GM19025 (cell line): ENCODE data around the gene TOP3A.

Experiments
- ATAC-seq: cut with Tn5 transposase; IDR thresholded peaks from one replicate; pipeline ENCODE4 v1.9.1; 2021; ENCODE audit warnings: mild to moderate bottlenecking, low read depth, moderate library complexity; ENCODE audit not compliant: unreplicated experiment

Gene TOP3A

GRCh38 chr17:18280766-18281371 is 33.9 kb downstream of the TOP3A start:
- no peak for ATAC-seq

DNA sequence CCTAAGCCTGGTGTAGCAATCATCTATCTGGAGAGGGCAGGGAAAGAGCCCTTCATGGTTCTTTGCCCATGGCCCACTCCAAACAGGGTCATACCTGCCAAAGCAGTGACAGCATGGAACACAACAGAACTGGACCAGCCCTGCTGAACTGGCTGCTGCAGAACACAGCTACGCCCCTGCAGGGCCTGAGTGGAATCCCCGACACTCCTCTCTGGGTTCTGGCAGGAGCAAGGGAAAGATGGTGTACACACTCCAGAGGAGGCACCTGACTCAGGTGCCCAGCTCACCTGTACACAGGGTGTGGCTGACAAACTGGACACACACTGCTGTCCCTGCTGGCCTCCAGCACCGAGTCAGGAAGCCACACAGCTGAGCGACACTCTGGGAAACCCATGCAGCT is 34.5 kb downstream of the TOP3A start:
- ATAC-seq = no peak

DNA sequence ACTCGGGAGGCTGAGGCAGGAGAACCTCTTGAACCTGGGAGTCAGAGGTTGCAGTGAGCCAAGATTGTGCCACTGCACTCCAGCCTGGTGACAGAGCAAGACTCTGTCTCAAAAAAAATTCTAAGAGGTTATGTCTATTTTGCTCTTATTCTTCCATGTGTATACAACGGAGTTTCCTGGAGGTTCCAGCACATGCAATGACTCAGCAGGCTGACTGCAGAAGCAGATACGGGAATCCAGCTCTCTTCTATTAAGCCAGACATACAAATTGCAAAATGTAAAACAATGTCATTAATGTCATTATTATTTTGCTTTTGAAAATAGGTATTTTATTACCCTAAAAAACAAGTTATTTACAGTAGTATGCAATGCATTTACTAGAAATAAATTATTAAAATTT is 35.9 kb downstream of the TOP3A start:
- ATAC-seq = no peak

- no peak for ATAC-seq
These were observed 37.7 kb downstream of the TOP3A start for GRCh38 chr17:18277076-18277475.

DNA sequence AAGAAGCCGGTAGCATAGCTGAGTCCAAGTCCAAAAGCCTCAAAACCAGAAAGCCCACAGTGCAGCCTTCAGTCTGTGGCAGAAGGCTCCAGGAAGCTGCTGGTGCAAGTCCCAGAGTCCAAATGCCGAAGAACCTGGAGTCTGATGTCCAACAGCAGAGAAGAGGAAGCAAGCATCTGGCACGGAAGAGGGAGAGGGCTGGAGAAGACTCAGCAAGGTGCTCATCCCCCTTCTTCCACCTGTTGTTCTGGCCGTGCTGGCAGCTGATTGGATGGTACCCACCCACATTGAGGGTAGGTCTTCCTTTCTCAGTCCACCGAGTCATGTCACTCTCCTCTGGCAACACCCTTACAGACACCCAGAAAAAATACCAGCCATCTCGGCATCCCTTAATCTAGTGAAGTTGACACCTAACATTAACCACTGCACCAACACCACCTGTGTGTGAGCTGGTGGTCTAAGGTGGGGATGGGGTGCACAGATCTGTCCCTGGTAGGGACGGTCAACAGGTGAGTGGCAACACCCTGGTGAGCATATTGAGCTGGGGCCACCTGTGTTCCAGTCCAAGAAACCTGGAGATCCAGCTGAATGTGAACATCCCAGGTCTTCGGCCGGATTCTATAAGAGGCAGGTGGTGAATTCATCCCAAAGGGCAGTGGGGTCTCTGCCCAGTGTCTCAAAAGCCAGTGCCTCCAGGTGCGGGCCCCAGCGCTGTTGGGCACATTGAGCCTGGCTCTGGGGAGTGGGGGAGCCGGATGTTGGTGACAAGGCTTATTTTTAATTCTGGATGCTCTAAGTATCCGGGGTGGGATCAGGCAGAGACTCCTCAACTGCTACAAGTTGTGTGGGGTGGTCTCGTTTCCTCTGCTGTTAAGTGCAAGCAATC is 44.5 kb downstream of the TOP3A start:
- no peak for ATAC-seq

- ATAC-seq = no peak
These were observed 46.7 kb downstream of the TOP3A start for GRCh38 chr17:18267927-18268711.

GRCh38 chr17:18267366-18267765 is 47.4 kb downstream of the TOP3A start:
- no peak for ATAC-seq

GRCh38 chr17:18263885-18264682 is 50.7 kb downstream of the TOP3A start:
- ATAC-seq = no peak

- no peak for ATAC-seq
These were observed 52.2 kb downstream of the TOP3A start for GRCh38 chr17:18262641-18263040.

DNA sequence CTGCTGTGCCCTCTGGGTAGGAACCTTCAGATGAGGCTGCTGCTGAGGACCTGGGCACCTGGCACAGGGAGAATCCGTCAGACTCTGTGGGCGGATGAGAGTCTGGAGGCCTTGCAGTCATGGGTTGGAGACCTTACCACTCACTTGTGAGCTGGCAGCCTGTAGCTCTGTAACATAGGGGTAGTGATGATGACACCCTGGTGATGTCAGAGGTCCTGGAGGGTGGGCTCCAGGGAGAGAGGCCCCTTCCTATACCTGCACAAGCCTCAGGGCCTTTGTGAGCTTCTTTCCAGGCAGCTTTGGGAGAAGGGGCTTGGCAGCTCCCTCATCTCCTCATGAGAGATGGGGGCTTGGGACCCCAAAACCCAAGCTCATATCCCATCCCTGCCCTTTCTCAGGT is 52.7 kb downstream of the TOP3A start:
- no peak for ATAC-seq

- no peak for ATAC-seq
These were observed 53.1 kb downstream of the TOP3A start for GRCh38 chr17:18261659-18262058.

DNA sequence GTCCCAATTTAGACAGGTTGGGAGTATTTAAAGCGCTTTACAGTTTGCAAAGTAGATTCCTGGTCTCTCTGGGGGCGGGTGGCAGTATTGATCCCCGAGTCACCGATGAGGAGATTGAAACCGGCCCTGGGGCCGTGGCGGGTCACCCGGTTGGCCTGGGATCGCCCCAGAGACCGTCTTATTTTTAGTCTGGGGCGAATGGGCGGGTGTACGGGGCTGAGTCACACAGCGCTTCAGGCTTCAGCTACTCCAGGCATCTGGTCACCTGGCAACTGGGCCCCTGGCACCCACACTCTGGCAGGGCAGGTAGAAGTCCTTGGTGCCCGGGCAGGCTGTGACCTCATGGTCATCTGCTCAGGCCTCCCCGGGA is 53.7 kb downstream of the TOP3A start:
- ATAC-seq = no peak

- peak; percentile 81 for ATAC-seq
These were observed 54.3 kb downstream of the TOP3A start, which contains the start of gene MIEF2 for GRCh38 chr17:18260332-18261145. MIEF2 (plus strand) TSS chr17:18260662; CDS start chr17:18262721, 2,059 bp downstream.

DNA sequence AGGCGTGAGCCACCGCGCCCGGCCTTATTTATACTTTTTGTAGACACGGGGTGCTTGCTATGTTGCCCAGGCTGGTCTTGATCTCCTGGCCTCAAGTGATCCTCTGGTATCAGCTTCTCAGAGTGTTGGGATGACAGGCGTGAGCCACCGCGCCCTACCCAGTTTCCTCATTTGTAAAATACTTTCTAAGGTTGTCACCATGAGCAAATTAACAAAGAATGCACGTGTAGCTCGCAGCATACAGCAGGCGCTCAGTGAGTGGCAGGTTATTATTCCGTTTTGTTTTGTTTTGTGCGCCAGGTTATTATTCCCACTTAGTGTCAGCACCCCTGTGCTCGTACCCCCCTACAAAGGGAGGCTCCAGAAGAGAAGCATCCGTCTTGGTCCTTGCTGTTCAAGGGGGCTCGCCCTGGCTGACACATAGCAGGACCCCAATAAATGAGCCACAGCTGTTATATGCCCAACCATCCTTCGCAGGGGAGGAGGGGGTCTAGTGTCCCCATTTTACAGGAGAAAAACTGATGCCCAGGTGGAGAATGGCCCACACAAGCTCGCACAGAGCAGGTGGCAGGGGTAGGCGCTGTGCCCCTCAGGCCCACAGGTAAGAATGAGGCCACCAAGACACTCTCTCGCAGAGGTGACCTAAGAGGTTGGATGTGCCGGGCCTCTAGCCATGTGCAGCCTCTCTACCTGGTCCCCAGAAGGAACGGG is 55.0 kb downstream of the TOP3A start:
- no peak for ATAC-seq

GRCh38 chr17:18258356-18259038 is 56.3 kb downstream of the TOP3A start, which contains the start of gene FLII:
FLII (minus strand) TSS chr17:18258738; CDS start chr17:18258690, 48 bp downstream.
- peak; percentile 29 for ATAC-seq

DNA sequence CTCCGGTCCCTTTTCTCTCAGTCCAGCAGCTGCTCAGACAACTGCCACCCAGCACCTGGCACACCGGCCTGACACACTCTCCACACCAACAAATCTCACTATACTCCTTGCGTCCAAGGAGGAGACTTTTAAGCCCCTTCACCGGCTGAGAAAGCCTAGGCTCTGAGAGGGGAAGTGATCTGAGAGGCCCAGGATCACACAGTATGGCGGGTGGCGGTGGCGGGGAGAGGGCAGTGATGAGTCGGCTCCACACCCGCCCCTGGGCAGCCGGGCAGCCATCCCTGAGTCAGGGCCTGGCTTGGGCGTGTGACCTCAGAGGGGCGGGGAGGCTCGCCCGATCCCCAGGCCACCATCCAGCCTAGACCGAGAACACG is 56.8 kb downstream of the TOP3A start:
- ATAC-seq = peak; percentile 28

- ATAC-seq = no peak
These were observed 57.4 kb downstream of the TOP3A start for GRCh38 chr17:18257268-18257981.

DNA sequence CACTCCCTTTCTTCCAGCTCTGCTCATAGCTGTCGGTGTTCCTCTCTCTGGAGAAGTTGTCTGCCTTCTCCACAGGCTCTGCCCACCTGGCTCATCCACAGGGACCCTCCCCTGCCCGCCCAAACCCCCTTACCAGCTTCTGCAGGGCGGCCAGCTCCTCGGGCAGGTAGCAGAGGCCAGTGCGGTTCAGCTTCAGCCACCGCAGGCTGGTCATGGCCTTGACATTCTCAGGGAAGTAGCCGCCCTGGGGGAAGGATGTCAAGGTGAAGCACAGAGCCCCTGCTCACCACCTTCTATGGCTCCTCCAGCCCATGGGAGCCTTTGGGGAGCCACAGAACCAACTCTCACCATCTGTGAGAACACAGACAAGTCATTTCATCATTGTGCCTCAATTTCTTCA is 58.0 kb downstream of the TOP3A start:
- no peak for ATAC-seq
